CD4-positive, alpha-beta T cell treated with Interleukin-6 for 4 hours (primary cell): ENCODE data around the gene EVL.
"Not testable (repeated sequence)": the region's sequence is repeated elsewhere in the genome, so short reads cannot be mapped to it uniquely, and the experiment has no call there.

Experiments
- DNase-seq: peaks from one replicate; pipeline ENCODE4 v3.0.0-alpha.2; 2020; ENCODE audit warnings: mixed read lengths

EVL gene

DNA sequence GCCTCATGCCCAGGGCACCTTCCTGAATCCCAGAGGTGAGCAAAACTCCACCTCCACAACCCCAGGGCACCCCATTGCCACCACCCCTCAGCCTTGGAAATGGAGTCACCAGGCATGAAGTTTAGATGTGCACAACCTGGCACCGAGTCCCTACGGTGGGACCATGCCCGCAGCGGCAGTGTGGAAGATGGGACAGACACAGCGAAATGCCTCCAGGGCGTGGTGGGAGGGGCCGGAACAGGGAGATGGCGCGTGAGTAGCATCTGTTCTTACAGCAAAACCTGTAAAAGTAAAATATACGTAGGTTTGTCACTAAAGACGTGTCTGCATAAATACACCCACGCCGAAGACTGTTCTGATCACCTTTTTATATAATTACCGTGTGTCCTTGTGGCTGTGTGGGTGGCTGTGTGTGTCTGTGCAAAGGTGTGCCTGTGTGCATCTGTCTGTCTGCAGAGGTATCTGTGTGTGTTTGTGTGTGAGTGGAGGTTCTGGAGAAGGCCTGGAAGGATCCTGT, 111.6 kb downstream of the EVL start:
- no peak for DNase-seq

DNA sequence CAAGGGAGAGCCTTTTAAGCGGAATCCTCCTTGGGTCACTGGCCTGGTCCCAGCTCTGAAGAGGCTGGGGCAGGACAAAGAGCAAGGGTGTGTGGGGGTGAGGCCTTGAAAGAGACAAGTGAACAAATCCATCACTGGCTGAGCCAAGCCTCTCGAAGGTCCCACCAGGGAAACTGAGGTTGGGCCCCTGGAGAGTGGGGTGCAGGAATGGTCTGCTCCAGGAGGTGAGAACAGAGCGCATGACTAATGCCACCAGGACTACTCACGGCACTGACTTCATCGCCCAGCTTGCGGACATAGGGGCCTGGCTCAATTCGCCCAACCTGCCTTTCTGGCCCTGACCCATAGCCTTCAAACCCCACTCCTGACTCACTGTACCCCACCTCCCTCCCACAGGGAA, 113.5 kb downstream of the EVL start:
- DNase-seq, result no peak

DNA sequence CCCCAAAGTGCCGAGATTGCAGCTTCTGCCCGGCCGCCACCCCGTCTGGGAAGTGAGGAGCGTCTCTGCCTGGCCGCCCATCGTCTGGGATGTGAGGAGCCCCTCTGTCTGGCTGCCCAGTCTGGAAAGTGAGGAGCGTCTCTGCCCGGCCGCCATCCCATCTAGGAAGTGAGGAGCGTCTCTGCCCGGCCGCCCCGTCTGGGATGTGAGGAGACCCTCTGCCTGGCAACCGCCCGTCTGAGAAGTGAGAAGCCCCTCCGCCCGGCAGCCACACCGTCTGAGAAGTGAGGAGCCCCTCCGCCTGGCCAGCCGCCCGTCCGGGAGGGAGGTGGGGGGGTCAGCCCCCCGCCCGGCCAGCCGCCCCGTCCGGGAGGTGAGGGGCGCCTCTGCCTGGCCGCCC, 115.4 kb downstream of the EVL start:
- not testable (repeated sequence) for DNase-seq

DNA sequence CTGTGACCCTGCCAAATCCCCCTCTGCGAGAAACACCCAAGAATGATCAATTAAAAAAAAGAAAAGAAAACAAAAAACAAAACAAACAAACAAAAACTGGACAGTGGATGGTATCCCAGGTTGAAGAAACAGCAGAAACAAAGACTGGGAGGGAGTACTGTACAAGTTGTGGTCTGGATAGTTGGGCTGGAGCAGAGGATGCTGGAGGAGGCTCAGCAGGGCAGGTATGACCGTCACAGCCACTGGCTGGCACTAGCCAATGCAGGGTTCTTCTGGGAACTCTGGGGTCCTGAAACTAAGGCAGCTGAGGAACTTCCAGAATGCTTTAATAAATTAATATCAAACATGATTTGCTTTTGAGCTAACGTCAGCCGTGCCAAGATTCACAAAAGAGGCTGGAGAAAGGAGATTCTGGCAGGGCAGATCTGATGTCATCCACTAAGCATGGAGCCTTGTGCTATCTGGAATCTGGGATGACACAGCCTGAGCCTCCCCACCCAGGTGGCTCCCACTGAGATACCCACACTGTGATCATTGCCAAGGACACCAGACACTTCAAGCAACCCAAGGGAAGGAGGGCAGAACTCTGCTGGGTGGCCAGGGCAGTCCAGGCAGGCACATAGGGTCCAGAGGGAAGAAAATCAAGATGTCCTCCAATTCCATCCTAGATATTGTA, 116.8 kb downstream of the EVL start:
- not testable (repeated sequence) for DNase-seq

DNA sequence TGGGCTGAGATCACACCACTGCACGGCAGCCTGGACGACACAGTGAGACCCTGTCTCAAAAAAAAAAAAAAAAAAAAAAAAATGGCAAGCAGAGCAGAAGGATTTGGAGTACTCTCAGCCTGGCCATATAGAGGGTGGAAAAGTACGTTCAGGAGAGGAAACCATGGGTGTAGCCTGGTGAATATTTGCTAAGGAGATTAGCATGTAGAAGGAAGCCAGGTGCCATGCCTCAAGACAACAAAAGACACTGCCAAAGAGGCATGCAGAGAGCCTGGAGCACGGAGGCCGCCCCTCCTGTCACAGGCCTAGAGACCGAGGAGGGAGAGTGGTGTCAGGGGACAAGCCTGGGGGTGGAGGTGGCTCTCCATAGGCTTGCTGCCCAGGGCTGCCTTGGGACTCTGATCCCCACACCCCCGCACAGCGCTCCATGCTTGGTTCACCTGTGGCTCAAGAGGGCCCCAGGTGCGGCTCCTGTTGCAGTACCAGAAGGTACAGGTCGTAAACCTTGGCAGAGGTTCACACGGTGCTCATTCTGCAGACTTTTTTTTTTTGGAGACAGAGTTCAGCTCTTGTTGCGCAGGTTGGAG, 122.1 kb downstream of the EVL start:
- DNase-seq, result no peak

DNA sequence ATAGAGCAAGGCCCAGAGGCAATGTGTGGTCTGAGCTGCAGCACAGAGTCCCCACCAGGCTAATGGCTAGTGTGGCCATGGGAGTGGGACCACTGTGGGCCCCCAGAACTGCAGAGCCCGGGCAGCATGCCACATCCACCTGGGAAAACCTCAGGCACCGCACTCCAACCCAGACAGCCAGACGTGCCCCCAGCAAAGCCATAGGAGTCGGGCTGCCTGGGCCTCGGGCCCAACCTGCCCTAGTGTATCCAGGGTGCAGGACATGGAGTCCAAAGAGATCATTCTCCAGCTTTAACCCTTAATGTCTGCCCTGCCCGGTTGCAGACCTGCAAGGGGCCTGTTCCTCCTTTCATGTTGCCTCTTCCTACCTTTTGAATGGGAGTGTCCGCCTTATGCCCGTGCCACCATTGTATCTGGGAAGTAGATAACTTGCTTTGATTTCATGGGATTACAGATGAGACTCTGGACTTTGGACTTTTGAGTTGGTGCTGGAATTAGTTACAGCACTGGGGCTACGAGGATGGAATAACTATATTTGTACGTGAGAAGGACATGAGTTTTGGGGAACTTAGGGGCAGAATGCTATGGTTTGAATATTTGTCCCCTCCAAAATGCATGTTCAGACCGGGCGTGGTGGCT, 123.3 kb downstream of the EVL start:
- DNase-seq, result no peak

DNA sequence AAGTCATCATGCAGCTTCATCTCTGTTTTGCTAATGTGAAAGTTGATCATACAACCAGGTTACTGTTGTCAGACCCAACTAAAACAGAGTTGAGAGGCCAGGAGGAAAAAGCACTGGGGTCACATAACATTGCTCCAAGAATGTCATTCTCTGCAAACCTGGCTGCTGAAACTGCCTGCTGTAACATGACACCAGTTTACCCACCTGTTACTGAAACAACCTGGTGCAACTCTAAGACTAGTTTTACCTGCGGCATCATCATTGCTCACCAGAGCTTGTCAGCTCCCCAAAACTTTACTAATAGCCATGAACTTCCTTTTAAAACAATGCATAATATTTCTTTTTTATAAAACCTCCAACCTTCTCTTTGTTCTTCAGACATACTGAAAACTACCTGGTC, 124.9 kb downstream of the EVL start:
- DNase-seq, result no peak

DNA sequence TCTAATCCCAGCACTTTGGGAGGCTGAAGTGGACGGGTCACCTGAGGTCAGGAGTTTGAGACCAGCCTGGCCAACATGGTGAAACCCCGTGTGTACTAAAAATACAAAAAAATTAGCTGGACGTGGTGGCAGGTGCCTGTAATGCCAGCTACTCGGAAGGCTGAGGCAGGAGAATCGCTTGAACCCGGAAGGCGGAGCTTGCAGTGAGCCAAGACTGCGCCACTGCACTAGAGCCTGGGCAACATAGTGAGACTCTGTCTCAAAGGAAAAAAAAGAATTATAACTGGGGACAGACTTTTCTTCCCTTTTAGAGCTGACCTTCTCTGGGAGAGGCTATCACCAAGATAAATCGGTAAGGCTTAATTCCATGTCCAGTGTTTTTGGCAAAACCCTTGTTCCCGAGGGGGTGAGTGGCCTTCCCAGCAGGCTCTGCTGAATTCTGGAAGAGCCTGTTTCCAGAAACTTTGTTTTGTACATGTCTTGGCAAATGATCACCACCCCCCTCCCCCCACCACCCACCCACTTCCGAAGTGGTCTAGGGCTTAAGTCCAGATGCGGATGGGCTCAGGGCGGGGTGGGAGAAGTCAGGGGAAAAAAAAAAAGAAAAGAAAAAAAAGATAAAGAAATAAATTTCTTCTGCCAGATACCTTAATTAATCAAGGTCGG, 126.5 kb downstream of the EVL start:
- no peak for DNase-seq

DNA sequence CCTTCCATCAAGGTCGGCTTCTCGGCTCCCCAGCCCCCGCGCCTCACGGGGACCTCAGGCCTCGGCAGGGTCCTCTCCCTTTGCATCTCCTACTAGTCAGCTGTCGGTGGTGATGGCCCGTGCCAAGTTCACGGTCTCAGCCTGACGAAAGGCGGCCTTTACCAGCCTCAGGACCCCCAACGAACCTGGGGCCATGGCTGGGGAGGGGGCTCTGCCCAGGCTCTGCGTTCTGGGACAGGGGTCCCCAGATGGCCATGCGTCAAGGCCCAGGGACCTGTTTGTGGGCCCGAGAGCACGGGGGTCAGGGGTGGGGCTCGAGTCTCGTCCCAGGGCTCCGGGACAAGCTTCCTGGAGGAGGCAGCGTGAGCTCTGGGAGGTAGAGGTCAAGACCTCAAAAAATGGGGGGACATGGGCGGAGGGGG, 127.0 kb downstream of the EVL start:
- DNase-seq, result no peak

DNA sequence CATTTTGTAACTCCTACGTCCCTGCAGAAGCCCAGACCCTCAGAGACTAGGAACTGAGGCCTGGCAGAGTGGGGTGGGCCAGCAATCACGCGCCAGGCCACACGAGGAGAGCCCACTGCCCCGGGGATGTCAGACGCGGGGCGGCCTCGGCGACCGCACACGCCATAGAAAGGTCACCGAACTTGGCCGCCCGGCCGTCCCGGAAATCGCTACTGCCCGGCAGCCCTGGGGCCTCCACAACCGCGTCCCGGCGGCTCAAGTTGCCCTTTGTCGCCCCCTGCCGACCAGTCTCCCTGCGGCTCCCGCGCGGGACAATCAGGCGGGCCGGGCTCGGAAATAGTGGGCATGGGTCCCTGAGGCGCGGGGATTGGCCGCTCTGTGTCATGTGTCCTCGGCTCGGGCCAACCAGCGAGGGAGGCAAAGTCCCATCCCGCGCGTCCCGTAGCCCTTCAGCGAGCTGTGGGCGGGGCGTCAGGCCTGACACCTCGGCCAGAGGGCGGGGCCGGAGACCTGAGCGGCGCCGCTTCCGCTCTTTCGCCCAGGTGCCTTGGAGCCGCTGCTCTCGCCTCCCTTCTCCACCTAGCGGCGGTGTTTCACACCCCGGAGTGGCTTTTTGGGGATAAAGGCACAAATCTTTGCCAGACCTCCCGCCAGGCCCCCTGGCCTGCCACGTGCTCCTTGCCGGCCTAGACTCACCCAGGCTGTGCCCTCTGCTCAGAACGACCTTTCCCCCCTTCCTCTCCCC, 127.6 kb downstream of the EVL start:
- DNase-seq, result peak; percentile 100
